HFFc6 (cell line): ENCODE data around the gene CFAP52. TPM values are rescaled to one million over a fixed set of nuclear protein-coding genes. Genes with fewer than 3 reads are reported as not detected.

Experiments used
- DNase-seq: peaks from one replicate; pipeline ENCODE4 v3.0.0-alpha.2; 2018
- H3K27ac Mint-ChIP-seq: 2 replicates; pipeline ENCODE4 v1.8.0; 2020; ENCODE audit warnings: mild to moderate bottlenecking, mixed read lengths
- H3K27me3 Mint-ChIP-seq: 2 replicates; pipeline ENCODE4 v1.8.0; 2021; ENCODE audit warnings: mild to moderate bottlenecking, moderate library complexity, mixed read lengths; ENCODE audit not compliant: insufficient read depth
- H3K36me3 Mint-ChIP-seq: 2 replicates; pipeline ENCODE4 v1.8.0; 2021; ENCODE audit warnings: low read depth, mixed read lengths
- H3K4me1 Mint-ChIP-seq: 2 replicates; pipeline ENCODE4 v1.8.0; 2020; ENCODE audit warnings: low read depth, mixed read lengths
- H3K4me3 Mint-ChIP-seq: 2 replicates; pipeline ENCODE4 v1.8.0; 2020; ENCODE audit warnings: mild to moderate bottlenecking, moderate library complexity, mixed read lengths
- H3K9me3 Mint-ChIP-seq: 2 replicates; pipeline ENCODE4 v1.8.0; 2020; ENCODE audit warnings: mild to moderate bottlenecking, mixed read lengths
- total RNA-seq, 6 experiments: library from RNA; stranded (reverse); fragmentation: NEBNext Ultra II Directional; extraction: Animal tissue kit (Norgen Biotek cat#: 25700); gene quantifications; 2 replicates in 1 of 6; 3 replicates in 5 of 6; pipeline ENCODE4 v1.2.3, GENCODE V29; 2021
- TF ChIP-seq, protein P1 (sequence below): fragments of 200-600 bp; sonication (generic); IDR thresholded peaks from 2 replicates; pipeline ENCODE4 v1.5.0; 2021; ENCODE audit warnings: antibody characterized with exemption, mild to moderate bottlenecking

The CFAP52 gene
- total RNA-seq, 6 experiments from 2014 or later, result not detected

DNA sequence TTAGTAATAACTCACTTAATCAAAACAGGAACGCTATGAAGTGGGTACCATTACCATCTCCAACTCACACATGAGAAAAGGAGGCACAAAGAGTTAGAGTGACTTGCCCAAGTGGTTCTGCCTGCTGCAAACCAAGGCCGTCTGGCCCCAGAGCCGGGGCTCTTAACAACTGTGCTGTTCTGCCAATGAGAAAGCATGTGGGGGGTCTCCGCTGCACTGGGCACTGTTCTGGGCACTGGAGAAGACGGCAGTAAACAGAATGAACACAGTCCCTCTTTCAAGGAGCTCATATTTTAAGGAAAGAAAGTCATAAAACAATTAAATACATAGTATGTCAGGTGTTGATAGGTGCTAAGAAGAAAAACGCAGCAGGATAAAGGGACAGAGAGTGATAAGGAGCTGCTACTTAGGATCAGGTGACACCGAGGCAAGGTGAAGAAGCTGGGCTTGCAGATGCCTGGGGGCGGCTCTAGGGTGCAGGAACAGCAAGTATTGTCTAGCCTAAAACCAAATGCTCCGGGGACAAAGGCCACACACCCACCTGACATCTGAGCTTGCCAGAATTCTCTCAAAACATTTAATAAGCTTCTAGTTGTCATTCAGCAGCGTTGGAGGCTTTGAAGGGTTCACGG, 7.4 kb upstream of the CFAP52 start:
- Mint-ChIP-seq H3K4me3 (no peak overlapping the region), H3K4me1 (peaks cover 13% of the 10 kb centered on the region), H3K36me3 (peaks cover 10% of the 10 kb centered on the region), H3K27me3 (no peaks in the 10 kb centered on the region; the same call in 1 of the 2 replicates), H3K27ac (no peak overlapping the region), H3K9me3 (no peaks in the 10 kb centered on the region)
- TF ChIP-seq, protein P1, sequence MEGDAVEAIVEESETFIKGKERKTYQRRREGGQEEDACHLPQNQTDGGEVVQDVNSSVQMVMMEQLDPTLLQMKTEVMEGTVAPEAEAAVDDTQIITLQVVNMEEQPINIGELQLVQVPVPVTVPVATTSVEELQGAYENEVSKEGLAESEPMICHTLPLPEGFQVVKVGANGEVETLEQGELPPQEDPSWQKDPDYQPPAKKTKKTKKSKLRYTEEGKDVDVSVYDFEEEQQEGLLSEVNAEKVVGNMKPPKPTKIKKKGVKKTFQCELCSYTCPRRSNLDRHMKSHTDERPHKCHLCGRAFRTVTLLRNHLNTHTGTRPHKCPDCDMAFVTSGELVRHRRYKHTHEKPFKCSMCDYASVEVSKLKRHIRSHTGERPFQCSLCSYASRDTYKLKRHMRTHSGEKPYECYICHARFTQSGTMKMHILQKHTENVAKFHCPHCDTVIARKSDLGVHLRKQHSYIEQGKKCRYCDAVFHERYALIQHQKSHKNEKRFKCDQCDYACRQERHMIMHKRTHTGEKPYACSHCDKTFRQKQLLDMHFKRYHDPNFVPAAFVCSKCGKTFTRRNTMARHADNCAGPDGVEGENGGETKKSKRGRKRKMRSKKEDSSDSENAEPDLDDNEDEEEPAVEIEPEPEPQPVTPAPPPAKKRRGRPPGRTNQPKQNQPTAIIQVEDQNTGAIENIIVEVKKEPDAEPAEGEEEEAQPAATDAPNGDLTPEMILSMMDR, result no peak
- DNase-seq, result no peak

DNA sequence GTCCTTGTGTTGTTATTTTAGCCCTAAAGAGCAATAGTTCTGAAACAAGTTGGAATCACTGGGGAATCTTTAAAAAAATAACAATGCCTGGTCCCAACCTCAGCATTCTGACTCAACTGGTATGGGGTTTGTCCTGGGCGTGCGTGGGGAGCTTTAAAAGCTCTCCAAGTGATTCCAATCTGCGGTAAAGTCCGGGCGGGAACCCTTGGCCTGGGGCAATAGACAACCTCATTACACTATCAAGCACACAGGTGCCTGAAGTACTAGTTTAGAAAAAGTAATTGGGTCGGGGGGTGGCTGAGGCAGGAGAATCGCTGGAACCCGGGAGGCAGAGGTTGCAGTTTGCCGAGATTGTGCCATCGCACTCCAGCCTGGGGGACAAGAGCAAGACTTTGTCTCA, 5.2 kb upstream of the CFAP52 start:
- Mint-ChIP-seq H3K27me3 (no peaks in the 10 kb centered on the region; the same call in 1 of the 2 replicates), H3K4me1 (peaks cover 3% of the 10 kb centered on the region), H3K36me3 (peaks cover 10% of the 10 kb centered on the region), H3K4me3 (no peak overlapping the region), H3K27ac (no peak overlapping the region), H3K9me3 (no peaks in the 10 kb centered on the region)
- no peak for DNase-seq
- TF ChIP-seq, protein P1, result no peak

DNA sequence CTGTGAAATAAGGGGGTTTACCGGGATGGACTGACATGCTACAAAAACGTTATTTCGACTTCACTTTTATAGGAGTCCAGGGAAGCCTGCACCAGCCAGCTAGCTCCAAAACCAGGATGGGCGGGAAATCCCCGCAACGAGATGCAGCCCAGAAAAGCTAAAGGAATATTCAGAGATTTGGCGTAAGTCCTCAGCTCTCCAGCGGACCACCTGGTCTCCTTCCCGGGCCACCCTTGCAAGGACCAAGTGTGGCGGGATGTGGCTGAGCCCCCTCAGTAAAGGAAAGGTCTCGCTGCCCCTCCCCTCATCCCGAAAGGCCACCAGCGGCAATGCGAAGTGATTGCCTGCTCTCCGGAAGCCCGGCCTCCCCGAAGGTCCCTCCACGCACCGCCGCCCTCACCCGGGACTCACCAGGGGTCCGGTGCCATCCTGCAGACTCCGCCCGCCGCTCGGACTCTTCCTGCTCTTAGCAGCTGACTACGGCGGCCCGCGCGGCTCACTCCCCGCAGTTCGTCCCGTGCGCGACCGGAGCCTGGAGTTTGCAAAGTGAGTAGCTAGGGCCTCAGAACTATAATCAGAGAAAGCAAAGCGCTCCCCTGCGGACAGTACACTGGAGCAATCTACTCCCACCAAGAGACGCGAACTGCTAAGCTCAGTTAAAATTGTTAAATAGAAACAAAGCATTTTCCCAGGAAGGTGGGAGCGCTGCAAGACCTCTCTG, 901 bp upstream of the CFAP52 start, which contains the start of gene STX8:
TSS of gene STX8 (minus strand) at position 440 of the 721 bp plus-strand sequence. CDS start at position 428, 12 bp downstream.
- no peaks in the 10 kb centered on the region for H3K36me3 Mint-ChIP-seq
- DNase-seq, result peak; percentile 89
- H3K4me1 Mint-ChIP-seq, result peaks cover 17% of the 10 kb centered on the region
- TF ChIP-seq, protein P1, result no peak; the same call in 1 of the 2 replicates
- no peaks in the 10 kb centered on the region; the same call in 1 of the 2 replicates for H3K27me3 Mint-ChIP-seq
- peak within 1 kb of the TSS; percentile 82 for H3K27ac Mint-ChIP-seq
- peak within 1 kb of the TSS; percentile 92 for H3K4me3 Mint-ChIP-seq
- H3K9me3 Mint-ChIP-seq, result no peaks in the 10 kb centered on the region

DNA sequence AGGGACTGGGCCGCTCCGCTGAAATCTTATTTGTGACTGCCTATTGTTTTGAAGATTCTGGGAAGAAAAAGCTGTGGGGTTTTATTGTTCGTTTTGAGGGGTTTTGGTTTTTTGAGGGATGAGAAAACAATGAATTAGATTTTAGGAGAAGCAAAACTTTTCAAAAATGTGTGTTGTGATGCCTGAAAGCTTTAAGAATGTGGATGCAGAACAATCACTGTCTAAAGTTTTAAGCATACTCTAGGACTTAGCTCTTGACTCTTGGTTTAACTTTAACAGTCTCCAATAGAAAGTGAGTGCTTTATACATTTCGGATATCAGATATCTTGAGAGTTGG, 899 bp downstream of the CFAP52 start:
- no peak for DNase-seq
- H3K9me3 Mint-ChIP-seq, result no peaks in the 10 kb centered on the region
- no peaks in the 10 kb centered on the region for H3K36me3 Mint-ChIP-seq
- H3K4me1 Mint-ChIP-seq, result peaks cover 17% of the 10 kb centered on the region
- H3K27ac Mint-ChIP-seq, result no peak overlapping the region
- TF ChIP-seq, protein P1, result peak; percentile 11; the same call in 1 of the 2 replicates
- H3K4me3 Mint-ChIP-seq, result peak overlapping the region; percentile 92
- H3K27me3 Mint-ChIP-seq, result no peaks in the 10 kb centered on the region; the same call in 1 of the 2 replicates

DNA sequence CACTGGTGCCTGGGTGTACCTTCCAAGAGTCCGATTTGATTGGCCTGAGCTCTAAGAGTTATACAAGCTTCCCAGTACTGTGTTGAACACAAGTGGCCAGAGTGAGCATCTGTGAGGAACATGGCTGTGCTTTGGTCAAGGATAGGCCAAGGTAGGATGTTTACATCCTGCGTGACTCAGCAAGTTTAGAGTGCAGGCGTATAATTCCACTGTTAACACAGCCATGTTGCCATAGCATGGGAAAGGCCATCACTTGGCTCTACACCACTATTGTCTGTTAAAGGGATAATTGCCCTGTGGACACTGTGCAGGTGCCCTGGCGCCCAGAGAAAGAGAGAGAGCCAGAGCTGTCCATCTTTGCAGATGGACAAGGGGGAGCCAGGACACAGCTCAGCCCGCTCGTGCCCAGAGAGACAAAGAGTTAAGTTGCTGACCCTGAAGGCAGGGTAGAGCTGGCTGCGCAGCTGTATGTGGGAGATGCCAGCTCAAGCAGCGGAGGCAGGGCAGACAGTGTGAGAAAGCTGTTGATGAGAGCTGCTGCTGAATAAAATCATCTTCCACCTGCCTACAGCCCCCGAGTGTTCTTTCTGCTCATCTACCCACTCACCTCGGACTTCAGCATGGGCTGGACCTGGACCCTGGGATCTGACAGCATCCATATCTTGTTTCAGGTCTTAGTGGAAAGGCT, 11.7 kb downstream of the CFAP52 start:
- Mint-ChIP-seq H3K27me3 (peaks cover 3% of the 10 kb centered on the region; the same call in 1 of the 2 replicates), H3K9me3 (no peaks in the 10 kb centered on the region; the same call in 1 of the 2 replicates), H3K27ac (no peak overlapping the region), H3K36me3 (no peaks in the 10 kb centered on the region), H3K4me3 (no peak overlapping the region), H3K4me1 (no peaks in the 10 kb centered on the region)
- DNase-seq, result no peak
- TF ChIP-seq, protein P1, result no peak
